ENCODE measurements around the gene HINT1.
"Not testable (repeated sequence)": the region's sequence is repeated elsewhere in the genome, so short reads cannot be mapped to it uniquely, and the experiment has no call there.

The HINT1 gene

DNA sequence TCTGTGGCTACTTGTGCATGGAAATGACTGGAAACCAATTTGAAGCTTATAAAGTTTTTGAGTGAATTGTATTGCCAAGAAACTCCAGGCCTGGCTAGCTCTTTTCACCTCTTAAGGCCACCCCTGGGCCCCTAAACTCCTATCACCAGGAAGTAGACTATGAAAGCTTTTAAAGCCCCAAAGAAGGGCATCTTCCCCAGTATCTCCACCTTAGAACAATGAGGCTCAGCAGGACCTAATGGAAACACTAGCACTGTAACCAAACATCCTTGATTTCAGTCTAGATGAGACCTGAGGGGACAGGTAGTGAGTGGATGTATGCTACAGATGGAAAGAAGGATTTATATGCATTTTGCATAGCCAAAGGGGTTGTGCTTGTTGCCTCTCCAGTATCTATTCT lies 30.6 kb upstream of the HINT1 start:
- TF ChIP-seq, protein P1, sequence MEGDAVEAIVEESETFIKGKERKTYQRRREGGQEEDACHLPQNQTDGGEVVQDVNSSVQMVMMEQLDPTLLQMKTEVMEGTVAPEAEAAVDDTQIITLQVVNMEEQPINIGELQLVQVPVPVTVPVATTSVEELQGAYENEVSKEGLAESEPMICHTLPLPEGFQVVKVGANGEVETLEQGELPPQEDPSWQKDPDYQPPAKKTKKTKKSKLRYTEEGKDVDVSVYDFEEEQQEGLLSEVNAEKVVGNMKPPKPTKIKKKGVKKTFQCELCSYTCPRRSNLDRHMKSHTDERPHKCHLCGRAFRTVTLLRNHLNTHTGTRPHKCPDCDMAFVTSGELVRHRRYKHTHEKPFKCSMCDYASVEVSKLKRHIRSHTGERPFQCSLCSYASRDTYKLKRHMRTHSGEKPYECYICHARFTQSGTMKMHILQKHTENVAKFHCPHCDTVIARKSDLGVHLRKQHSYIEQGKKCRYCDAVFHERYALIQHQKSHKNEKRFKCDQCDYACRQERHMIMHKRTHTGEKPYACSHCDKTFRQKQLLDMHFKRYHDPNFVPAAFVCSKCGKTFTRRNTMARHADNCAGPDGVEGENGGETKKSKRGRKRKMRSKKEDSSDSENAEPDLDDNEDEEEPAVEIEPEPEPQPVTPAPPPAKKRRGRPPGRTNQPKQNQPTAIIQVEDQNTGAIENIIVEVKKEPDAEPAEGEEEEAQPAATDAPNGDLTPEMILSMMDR (IDR thresholded peaks at IDR 0.05; ENCODE audit: low read depth, low read length, missing control alignments): no peak
- in situ Hi-C loops (cut with HindIII; ENCODE audit: low sequenced_read_pairs): no loop called here

DNA sequence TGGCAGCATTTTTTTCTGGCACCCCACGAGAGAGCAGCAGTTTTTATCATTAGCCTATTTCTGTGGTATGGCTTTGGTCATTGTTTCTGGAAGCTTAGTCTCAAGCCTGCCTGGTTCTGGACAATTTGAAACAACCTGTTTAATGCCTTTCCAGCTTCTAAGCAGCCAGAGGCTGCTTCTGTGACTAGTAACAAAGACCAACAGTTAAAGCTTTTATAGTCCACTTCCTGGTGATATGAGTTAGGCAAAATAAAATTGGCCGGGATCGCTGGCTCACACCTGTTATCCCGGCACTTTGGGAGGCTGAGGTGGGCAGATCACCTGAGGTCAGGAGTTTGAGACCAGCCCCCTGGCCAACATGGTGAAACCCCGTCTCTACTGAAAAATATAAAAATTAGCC lies 29.7 kb upstream of the HINT1 start:
- TF ChIP-seq, protein P1 (IDR thresholded peaks at IDR 0.05; ENCODE audit: low read depth, low read length, missing control alignments): no peak
- H3K4me3 ChIP-seq (ENCODE audit: low read depth, low read length): no peak overlapping the region
- in situ Hi-C loops (cut with HindIII; ENCODE audit: low sequenced_read_pairs): no loop called here
- DNase-seq (ENCODE audit: low read depth): no peak

More for the DNA sequence above, 30.6 kb upstream of the HINT1 start:
- DNase-seq (ENCODE audit: low read depth): no peak
- no peak overlapping the region for H3K4me3 ChIP-seq (ENCODE audit: low read depth, low read length)

DNA sequence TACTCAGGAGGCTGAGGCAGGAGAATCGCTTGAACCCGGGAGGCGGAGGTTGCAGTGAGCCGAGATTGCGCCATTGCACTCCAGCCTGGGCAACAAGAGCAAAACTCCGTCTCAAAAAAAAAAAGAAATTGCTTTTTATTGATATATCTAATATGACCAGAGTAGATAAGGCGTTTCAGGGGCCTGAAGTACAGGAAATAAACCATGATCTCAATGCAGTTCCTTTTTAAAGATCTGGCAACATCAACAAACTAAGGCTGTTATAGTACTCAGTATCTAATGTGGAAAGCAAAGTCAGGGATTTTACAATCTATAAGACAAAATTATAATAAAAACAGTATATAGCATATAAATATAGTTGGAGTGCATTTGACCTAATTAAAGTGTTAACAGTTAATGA lies 28.8 kb upstream of the HINT1 start:
- H3K4me3 ChIP-seq (ENCODE audit: low read depth, low read length); in situ Hi-C loops (cut with HindIII; ENCODE audit: low sequenced_read_pairs); DNase-seq (ENCODE audit: low read depth): not testable (repeated sequence)

DNA sequence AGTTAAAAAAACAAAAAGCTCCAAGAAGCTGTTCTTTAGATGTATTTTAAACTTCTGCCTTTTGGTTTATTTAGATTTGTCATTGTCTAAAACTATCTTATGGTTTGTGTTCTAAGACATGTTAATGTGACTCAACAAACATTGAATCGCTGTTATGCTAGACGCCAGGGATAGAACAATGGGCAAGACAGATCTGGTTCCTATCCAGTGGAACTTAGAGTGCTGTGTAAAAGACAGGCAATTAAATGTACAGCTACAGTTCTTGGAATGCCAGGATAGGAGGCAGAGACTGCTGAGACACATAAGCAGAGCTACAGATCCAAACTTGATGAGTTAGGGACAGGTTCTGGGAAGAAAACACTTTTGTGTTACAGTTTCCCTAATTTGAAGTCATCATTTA lies 28.1 kb upstream of the HINT1 start:
- DNase-seq (ENCODE audit: low read depth): no peak
- in situ Hi-C loops (cut with HindIII; ENCODE audit: low sequenced_read_pairs): no loop called here

DNA sequence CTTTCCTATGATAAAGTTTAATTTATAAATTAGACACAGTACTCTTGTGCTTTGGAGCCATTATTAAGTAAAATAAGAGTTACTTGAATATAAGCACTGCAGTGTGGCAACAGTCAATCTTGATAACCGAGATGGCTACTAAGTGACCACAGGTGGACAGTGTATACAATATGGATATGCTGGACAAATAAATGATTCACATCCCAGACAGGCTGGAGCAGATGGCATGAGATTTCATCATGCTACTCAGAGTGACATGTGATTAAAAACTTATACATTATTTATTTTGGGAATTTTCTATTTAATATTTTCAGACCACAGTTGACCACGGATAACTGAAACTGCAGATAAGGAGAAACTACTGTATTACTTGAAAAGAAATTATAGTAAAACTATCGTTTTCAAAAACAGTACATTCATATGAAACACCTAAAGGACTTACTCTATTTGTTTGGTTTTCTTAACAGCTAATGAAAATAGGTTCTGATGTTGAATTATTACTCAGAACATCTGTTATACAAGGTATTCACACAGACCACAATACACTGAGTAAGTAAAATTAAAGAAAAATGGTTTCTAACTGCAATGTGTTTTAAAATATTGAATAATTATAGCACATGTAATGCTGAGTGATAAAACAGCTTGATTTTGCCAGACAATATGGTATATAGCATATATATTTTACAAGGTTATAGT lies 21.7 kb upstream of the HINT1 start:
- in situ Hi-C loops (cut with HindIII; ENCODE audit: low sequenced_read_pairs): no loop called here
- DNase-seq (ENCODE audit: low read depth): no peak
- TF ChIP-seq, protein P1 (IDR thresholded peaks at IDR 0.05; ENCODE audit: low read depth, low read length, missing control alignments): no peak
- H3K4me3 ChIP-seq (ENCODE audit: low read depth, low read length): no peak overlapping the region

More for the DNA sequence above, 28.1 kb upstream of the HINT1 start:
- TF ChIP-seq, protein P1 (IDR thresholded peaks at IDR 0.05; ENCODE audit: low read depth, low read length, missing control alignments): no peak
- no peak overlapping the region for H3K4me3 ChIP-seq (ENCODE audit: low read depth, low read length)

DNA sequence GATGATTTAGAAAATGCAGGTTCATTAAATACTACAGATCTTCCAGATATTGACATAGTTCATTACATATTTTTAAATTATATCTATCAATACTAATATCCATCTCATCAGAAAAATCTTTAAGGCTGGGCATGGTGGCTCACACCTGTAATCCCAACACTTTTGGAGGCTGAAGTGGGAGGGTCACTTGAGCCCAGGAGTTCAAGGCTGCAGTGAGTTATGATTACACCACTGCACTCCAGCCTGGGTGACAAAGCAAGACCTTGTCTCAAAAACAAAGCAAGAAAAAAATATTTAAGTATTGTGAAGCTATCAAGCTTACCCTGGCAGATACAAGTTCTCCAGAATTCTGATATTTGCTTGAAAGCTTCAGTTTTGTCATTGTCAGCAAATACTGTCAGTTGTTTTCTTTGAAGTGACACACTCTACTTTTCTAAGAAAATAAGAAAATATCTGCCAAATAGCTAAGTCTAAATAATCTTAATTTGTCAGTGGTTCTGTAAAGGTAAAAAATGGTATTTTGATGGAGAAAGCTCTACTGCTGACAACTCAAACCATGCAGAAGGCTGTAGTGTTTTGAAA lies 20.6 kb upstream of the HINT1 start:
- TF ChIP-seq, protein P1 (IDR thresholded peaks at IDR 0.05; ENCODE audit: low read depth, low read length, missing control alignments): no peak
- no peak overlapping the region for H3K4me3 ChIP-seq (ENCODE audit: low read depth, low read length)
- in situ Hi-C loops (cut with HindIII; ENCODE audit: low sequenced_read_pairs): no loop called here
- no peak for DNase-seq (ENCODE audit: low read depth)

DNA sequence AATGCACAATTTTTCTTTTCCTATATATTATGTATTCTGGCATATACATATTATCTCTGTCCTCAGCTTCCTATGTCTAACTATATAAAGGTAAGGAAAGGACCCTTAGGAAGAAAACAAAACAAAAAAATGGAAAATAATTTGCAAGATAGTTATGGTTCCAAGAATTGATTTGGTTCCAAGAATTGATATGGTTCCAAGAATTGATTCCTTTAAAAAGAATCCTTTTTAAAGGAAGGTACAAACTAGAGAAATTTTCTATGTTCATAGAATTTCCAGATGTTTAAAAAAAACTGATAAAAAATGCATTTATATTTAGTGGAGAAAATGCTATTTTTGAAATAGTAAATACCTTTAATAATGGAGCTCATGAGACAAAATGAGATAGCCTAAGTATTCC lies 17.8 kb upstream of the HINT1 start:
- H3K4me3 ChIP-seq (ENCODE audit: low read depth, low read length): no peak overlapping the region
- DNase-seq (ENCODE audit: low read depth): no peak
- in situ Hi-C loops (cut with HindIII; ENCODE audit: low sequenced_read_pairs): no loop called here
- TF ChIP-seq, protein P1 (IDR thresholded peaks at IDR 0.05; ENCODE audit: low read depth, low read length, missing control alignments): no peak
